Measurements from ENCODE around the gene ZNF213. TPM values are rescaled to one million over a fixed set of nuclear protein-coding genes. Genes with fewer than 3 reads are reported as not detected.
A peak's percentile ranks its signal among the peaks of the same experiment; 100 is the strongest.

Gene ZNF213, protein sequence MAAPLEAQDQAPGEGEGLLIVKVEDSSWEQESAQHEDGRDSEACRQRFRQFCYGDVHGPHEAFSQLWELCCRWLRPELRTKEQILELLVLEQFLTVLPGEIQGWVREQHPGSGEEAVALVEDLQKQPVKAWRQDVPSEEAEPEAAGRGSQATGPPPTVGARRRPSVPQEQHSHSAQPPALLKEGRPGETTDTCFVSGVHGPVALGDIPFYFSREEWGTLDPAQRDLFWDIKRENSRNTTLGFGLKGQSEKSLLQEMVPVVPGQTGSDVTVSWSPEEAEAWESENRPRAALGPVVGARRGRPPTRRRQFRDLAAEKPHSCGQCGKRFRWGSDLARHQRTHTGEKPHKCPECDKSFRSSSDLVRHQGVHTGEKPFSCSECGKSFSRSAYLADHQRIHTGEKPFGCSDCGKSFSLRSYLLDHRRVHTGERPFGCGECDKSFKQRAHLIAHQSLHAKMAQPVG
- polyA plus RNA-seq (5.1 and 9.8 TPM in 2 replicates), polyA minus RNA-seq (11.6 and 17.0 TPM in 2 replicates)

- Histone ChIP-seq H3K9me3 (ENCODE audit: low read length) (no peaks in the 10 kb centered on the region), H3K27ac (ENCODE audit: low read length) (peak within 1 kb of the TSS; percentile 100), H2AFZ (ENCODE audit: low read depth, low read length) (peak within 1 kb of the TSS; percentile 75), H3K79me2 (replicated peaks; ENCODE audit: insufficient read depth, low read length) (peaks cover 32% of the 10 kb centered on the region), H3F3A (ENCODE audit: insufficient read depth, low read length, poor library complexity, severe bottlenecking) (no peaks in the 10 kb centered on the region), H3K36me3 (ENCODE audit: insufficient read depth, low read length) (no peaks in the 10 kb centered on the region), H3K27me3 (ENCODE audit: insufficient read depth, low read depth, low read length) (no peaks in the 10 kb centered on the region), H4K20me1 (ENCODE audit: insufficient read depth) (no peaks in the 10 kb centered on the region), H3K9me2 (ENCODE audit: insufficient read depth, low read length) (no peaks in the 10 kb centered on the region), H3K9ac (ENCODE audit: low read length) (peak within 1 kb of the TSS; percentile 100), H3K4me3 (ENCODE audit: low read length) (peak within 1 kb of the TSS; percentile 83), H3K4me2 (ENCODE audit: low read length) (peak within 1 kb of the TSS; percentile 97)
- TF ChIP-seq EZH2 (IDR thresholded peaks at IDR 0.05; ENCODE audit: borderline replicate concordance, insufficient read depth, low read length, poor library complexity, severe bottlenecking): no peak
- TF ChIP-seq POLR2AphosphoS5 (IDR thresholded peaks at IDR 0.05): peak; percentile 98
- TF ChIP-seq RAD21 (conservative IDR thresholded peaks at IDR 0.05): no peak
- TF ChIP-seq, protein P1, sequence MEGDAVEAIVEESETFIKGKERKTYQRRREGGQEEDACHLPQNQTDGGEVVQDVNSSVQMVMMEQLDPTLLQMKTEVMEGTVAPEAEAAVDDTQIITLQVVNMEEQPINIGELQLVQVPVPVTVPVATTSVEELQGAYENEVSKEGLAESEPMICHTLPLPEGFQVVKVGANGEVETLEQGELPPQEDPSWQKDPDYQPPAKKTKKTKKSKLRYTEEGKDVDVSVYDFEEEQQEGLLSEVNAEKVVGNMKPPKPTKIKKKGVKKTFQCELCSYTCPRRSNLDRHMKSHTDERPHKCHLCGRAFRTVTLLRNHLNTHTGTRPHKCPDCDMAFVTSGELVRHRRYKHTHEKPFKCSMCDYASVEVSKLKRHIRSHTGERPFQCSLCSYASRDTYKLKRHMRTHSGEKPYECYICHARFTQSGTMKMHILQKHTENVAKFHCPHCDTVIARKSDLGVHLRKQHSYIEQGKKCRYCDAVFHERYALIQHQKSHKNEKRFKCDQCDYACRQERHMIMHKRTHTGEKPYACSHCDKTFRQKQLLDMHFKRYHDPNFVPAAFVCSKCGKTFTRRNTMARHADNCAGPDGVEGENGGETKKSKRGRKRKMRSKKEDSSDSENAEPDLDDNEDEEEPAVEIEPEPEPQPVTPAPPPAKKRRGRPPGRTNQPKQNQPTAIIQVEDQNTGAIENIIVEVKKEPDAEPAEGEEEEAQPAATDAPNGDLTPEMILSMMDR (IDR thresholded peaks at IDR 0.05; ENCODE audit: poor library complexity, severe bottlenecking): no peak
- peak; percentile 55 for TF ChIP-seq EP300 (conservative IDR thresholded peaks at IDR 0.05; ENCODE audit: poor library complexity, severe bottlenecking)
- peak; percentile 53 for TF ChIP-seq MXI1 (conservative IDR thresholded peaks at IDR 0.05; ENCODE audit: poor library complexity, severe bottlenecking)
- TF ChIP-seq, protein P2, sequence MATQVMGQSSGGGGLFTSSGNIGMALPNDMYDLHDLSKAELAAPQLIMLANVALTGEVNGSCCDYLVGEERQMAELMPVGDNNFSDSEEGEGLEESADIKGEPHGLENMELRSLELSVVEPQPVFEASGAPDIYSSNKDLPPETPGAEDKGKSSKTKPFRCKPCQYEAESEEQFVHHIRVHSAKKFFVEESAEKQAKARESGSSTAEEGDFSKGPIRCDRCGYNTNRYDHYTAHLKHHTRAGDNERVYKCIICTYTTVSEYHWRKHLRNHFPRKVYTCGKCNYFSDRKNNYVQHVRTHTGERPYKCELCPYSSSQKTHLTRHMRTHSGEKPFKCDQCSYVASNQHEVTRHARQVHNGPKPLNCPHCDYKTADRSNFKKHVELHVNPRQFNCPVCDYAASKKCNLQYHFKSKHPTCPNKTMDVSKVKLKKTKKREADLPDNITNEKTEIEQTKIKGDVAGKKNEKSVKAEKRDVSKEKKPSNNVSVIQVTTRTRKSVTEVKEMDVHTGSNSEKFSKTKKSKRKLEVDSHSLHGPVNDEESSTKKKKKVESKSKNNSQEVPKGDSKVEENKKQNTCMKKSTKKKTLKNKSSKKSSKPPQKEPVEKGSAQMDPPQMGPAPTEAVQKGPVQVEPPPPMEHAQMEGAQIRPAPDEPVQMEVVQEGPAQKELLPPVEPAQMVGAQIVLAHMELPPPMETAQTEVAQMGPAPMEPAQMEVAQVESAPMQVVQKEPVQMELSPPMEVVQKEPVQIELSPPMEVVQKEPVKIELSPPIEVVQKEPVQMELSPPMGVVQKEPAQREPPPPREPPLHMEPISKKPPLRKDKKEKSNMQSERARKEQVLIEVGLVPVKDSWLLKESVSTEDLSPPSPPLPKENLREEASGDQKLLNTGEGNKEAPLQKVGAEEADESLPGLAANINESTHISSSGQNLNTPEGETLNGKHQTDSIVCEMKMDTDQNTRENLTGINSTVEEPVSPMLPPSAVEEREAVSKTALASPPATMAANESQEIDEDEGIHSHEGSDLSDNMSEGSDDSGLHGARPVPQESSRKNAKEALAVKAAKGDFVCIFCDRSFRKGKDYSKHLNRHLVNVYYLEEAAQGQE (IDR thresholded peaks at IDR 0.05; ENCODE audit: borderline replicate concordance): peak; percentile 91
- peak; percentile 72 for TF ChIP-seq TAF1 (IDR thresholded peaks at IDR 0.05; ENCODE audit: low read depth)
- no peak for TF ChIP-seq SMC3 (conservative IDR thresholded peaks at IDR 0.05; ENCODE audit: poor library complexity)
These were observed at the start of gene ZNF213 for GRCh38 chr16:3134338-3135125. Gene ZNF213 (plus strand): TSS chr16:3135029. CDS start chr16:3137281, 2,252 bp downstream.
